Activated CD8-positive, alpha-beta memory T cell treated with anti-CD3 and anti-CD28 coated beads for 4 hours (primary cell): ENCODE data around the gene KLF12.

Experiments
- DNase-seq, 2 donors: peaks; one replicate each; pipeline ENCODE4 v3.0.0-alpha.2; 2020; ENCODE audit warnings: low read depth in 2 of 2

The KLF12 gene

GRCh38 chr13:74134221-74134776, at the start of gene KLF12:
KLF12 (minus strand) TSS chr13:74134404.
- DNase-seq: peak; percentile 79 to 90

- DNase-seq: no peak
These were observed 48.3 kb upstream of the KLF12 start for GRCh38 chr13:74182491-74182890.

- DNase-seq: no peak
These were observed 40.6 kb upstream of the KLF12 start for GRCh38 chr13:74174810-74175209.

DNA sequence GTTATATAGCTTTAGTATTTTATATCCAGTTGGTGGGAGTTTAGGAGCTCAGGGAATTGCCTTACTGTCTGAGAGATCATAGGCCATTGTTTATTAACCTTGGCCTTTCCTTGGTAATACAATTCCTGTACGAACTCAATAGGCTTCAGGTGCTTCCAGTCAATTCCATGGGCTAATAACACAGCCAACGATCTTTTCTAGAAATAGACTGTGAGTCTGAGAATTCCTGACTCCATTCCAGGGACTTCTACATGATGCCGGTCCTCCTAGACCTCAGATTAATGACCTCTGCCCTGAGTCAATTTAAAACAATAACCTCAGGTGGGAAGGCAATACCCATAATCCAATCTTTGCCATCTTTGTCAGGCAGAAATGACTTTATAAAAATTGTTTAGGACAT, 39.6 kb upstream of the KLF12 start:
- no peak for DNase-seq

GRCh38 chr13:74171641-74172040, 37.4 kb upstream of the KLF12 start:
- no peak for DNase-seq

GRCh38 chr13:74169676-74170075, 35.5 kb upstream of the KLF12 start:
- DNase-seq: no peak

- DNase-seq: no peak
These were observed 34.1 kb upstream of the KLF12 start for GRCh38 chr13:74168263-74168675.

- no peak for DNase-seq
These were observed 32.2 kb upstream of the KLF12 start for GRCh38 chr13:74166261-74167004.

GRCh38 chr13:74162782-74163181, 28.6 kb upstream of the KLF12 start:
- DNase-seq: no peak

GRCh38 chr13:74162135-74162534, 27.9 kb upstream of the KLF12 start:
- DNase-seq: no peak

- no peak for DNase-seq
These were observed 24.6 kb upstream of the KLF12 start for GRCh38 chr13:74158571-74159352.

DNA sequence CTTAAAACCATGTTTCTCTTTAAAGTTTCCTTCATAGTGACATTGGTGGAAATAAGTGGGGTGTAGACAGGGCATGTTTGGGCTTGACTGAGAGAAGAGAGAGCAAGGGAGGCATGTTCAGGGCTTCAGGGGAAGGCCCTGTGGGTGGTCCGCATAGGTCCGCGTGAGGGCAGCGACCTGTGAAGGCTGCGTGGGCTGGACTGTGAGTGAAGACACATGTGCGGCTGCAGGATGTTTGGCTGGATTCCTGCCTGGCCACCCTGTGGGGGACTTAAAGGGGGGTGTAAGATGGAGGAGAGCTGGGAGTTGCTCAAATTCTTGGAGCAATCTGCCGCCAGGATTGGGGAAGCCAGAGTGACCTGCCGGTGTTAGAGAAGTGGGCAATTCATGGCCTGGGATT, 23.8 kb upstream of the KLF12 start:
- no peak for DNase-seq

DNA sequence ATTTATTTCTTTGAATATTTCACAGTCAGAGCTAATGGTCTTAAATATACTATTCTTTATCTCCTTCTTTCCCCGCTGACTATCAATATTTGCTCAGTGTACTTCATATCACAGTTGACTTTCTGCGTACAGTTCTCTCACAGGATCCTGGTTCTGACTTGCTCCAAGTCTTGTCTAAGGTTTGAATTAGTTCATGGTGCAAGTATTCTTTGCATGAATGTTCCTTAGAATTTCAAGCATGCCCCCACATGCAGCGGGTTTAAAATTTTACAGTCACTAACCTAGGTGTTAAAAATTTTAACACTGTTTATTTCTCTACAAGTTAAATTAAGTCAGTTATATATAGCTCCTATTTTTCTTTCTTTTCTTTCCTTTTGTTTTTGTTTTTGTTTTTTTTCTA, 20.8 kb upstream of the KLF12 start:
- no peak for DNase-seq

GRCh38 chr13:74153316-74153715, 19.1 kb upstream of the KLF12 start:
- no peak for DNase-seq

DNA sequence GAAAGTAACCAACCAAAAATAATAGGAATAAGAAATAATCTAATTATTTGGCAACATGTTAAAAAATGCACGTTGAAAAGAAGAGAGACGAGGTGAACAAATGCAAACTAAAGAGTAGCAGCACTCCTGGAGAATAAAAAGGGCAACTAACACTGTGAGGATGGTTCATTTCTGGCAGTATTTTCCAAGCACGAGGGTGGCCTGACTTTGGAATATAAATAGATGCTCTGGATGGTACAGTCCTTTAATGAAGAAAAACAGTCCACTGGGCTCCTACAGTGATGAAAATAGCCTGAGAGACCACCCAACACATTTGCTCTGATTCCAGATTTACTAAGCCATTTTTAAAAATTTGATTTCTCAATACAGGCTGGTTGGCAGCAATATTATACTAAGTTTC, 17.7 kb upstream of the KLF12 start:
- no peak for DNase-seq

DNA sequence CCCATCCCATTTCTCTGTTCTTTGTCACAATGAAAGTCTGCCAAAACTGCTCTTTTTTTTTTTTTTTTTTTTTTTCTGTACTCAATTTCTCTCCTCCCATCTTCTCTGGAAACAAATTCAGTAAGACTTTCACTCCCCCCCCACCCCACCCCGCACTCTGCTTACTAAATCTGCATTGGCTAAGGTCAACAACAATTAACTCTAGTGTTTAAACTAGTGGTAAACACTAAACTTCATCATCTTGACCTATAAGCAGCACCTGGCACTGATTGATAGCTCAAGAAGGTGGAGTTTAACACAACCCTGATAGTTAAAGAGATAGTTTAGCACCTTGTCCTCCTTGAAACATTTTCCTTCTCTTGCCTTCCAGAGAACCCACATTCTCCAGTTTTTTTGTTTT, 14.1 kb upstream of the KLF12 start:
- DNase-seq: no peak

DNA sequence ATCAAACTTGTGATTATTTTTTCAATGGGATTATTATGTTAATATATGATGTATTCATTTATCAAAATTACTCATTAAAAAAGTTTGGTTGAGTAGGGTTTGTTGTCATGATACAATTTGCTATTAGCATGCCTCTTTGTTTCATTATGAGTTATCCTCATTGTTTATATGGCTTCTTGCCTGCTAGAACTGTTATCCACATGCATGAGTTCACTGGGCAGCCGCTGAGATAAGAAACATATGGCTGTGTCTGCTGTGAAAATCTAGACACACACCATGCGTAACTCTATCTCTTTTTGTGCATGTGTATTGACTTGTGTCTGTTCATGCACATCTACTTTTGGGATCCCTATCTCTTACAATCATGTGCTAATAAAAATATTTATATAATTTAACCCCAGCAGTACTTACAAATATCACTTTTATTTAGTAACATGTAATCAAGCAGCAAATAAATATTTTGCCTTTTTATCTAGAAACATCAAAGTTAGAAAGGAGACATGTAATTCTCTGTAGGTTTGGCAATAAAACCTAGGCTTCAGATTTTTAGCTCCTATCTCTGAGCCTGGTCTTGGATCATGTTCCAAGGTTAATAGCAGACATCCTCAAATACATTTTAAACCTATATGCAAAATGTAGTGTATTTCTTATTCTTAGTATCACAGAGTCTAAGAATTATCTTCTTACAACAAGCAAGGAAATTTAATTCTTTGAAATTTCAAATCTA, 11.2 kb upstream of the KLF12 start:
- DNase-seq: no peak

DNA sequence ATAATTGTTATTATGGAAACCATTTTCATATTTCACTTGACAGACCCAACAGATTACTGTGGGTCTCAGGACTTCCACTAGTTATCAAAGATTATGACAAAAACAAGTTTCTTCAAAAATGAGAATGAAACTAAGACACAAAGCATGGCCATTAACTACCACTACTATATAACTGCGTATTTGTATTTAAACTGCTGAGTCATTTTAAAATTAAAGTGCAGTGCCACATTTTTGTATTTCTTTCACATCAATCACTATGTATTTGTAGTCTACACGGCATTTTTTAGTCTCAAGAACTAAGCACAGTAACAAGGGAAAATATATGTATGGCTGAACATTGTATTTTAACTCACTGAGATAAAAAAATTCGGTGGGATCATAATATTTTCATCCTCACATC, 10.1 kb upstream of the KLF12 start:
- DNase-seq: no peak

DNA sequence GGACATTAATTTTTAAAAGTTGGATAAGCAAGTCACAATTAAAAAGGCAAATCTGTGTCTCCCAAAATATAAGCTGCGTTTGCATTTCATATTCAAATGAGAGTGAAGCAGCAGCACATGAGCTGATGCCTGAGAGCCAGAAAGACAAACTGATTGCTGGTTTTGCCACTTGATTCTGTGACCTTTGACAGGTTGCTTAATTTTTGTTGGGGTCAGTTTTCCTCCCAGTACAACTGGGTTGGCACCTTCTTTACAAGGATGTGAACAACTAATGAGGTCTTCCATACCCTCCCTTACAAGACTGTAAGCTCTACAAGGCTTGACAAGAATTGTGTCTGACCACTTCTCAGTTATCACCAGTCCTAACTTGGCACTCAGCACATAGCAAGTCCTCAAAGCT, 8.1 kb upstream of the KLF12 start:
- no peak for DNase-seq

- DNase-seq: no peak
These were observed 4.0 kb upstream of the KLF12 start for GRCh38 chr13:74138241-74138640.

DNA sequence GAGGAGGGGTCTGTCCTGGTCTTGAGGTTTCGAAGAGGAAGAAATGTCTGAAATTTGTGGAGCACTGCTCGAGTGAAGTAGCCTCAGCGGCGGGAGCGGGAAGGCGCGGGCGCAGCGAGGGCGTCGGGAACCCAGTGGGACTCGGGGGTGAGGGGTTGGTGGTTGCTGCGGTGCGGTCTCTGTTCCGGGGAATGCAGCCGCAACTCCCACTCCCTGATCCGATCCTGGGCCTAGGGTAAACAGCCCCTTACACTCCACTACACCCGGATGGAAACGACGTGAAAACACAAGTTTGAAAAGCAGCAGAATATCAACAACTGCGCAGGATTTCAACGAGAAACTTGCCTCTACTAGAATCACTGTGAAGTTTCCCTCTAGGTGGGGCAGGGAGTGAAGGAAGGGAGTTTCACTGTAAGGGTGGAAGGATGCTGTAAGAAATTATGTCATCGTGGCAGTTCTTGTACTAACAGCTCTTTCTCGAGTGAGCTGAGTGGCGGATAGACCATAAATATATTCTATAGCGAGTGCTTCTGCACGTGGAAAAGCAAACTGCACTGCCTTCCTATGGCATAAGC, 2.0 kb upstream of the KLF12 start:
- no peak for DNase-seq
